GM21381 (cell line): Measurements from ENCODE around the gene VTN.
A peak's percentile ranks its signal among the peaks of the same experiment; 100 is the strongest.

ENCODE experiments used
- ATAC-seq: cut with Tn5 transposase; IDR thresholded peaks from one replicate; pipeline ENCODE4 v1.9.1; 2021; ENCODE audit warnings: mild to moderate bottlenecking, moderate library complexity; ENCODE audit not compliant: unreplicated experiment

Gene VTN

GRCh38 chr17:28370035-28370743 lies at the start of gene VTN:
VTN (minus strand) TSS chr17:28370307; CDS start chr17:28370203, 104 bp downstream.
- no peak for ATAC-seq

GRCh38 chr17:28416703-28417311 lies 46.7 kb upstream of the VTN start:
- ATAC-seq, result no peak

- ATAC-seq, result no peak
Measured at GRCh38 chr17:28415886-28416285, 45.8 kb upstream of the VTN start.

- ATAC-seq, result no peak
Measured at GRCh38 chr17:28413804-28414203, 43.7 kb upstream of the VTN start.

GRCh38 chr17:28412099-28412498 lies 42.0 kb upstream of the VTN start:
- no peak for ATAC-seq

- no peak for ATAC-seq
Measured at GRCh38 chr17:28407974-28408306, 37.8 kb upstream of the VTN start.

GRCh38 chr17:28407130-28407973 lies 37.2 kb upstream of the VTN start:
- no peak for ATAC-seq

- no peak for ATAC-seq
Measured at GRCh38 chr17:28406473-28406814, 36.3 kb upstream of the VTN start.

- ATAC-seq, result peak; percentile 62
Measured at GRCh38 chr17:28405632-28406472, 35.7 kb upstream of the VTN start, which contains the start of gene SLC46A1. SLC46A1 (minus strand) TSS chr17:28406212; CDS start chr17:28406114, 98 bp downstream.

GRCh38 chr17:28404812-28405570 lies 34.9 kb upstream of the VTN start:
- no peak for ATAC-seq

GRCh38 chr17:28404461-28404811 lies 34.3 kb upstream of the VTN start:
- no peak for ATAC-seq

GRCh38 chr17:28404007-28404406 lies 33.9 kb upstream of the VTN start:
- no peak for ATAC-seq

- no peak for ATAC-seq
Measured at GRCh38 chr17:28402844-28403243, 32.7 kb upstream of the VTN start.

- no peak for ATAC-seq
Measured at GRCh38 chr17:28402224-28402630, 32.1 kb upstream of the VTN start.

GRCh38 chr17:28399808-28400207 lies 29.7 kb upstream of the VTN start:
- no peak for ATAC-seq

GRCh38 chr17:28398280-28398981 lies 28.3 kb upstream of the VTN start:
- ATAC-seq, result no peak

GRCh38 chr17:28397687-28398279 lies 27.7 kb upstream of the VTN start:
- ATAC-seq, result no peak

GRCh38 chr17:28397275-28397674 lies 27.2 kb upstream of the VTN start:
- ATAC-seq, result no peak

- no peak for ATAC-seq
Measured at GRCh38 chr17:28396635-28397239, 26.6 kb upstream of the VTN start.
